ENCODE data around the gene RASL10A.

Gene RASL10A

GRCh38 chr22:29341056-29341848 lies 25.8 kb upstream of the RASL10A start:
- no peak for DNase-seq
- no peaks in the 10 kb centered on the region for H3K9me3 Mint-ChIP-seq
- H3K36me3 Mint-ChIP-seq (ENCODE audit: low read depth), result peaks cover 38% of the 10 kb centered on the region
- no peaks in the 10 kb centered on the region for H3K27me3 Mint-ChIP-seq (ENCODE audit: low read depth, poor library complexity)
- peaks cover 22% of the 10 kb centered on the region for H3K4me1 Mint-ChIP-seq
- no peak overlapping the region for H3K27ac Mint-ChIP-seq
- no peak for TF ChIP-seq CTCF (IDR thresholded peaks at IDR 0.05)
- H3K4me3 Mint-ChIP-seq, result no peak overlapping the region

GRCh38 chr22:29340566-29340965 lies 25.1 kb upstream of the RASL10A start:
- peaks cover 36% of the 10 kb centered on the region for H3K36me3 Mint-ChIP-seq (ENCODE audit: low read depth)
- DNase-seq, result no peak
- no peak overlapping the region for H3K4me3 Mint-ChIP-seq
- H3K4me1 Mint-ChIP-seq, result peaks cover 25% of the 10 kb centered on the region
- H3K9me3 Mint-ChIP-seq, result no peaks in the 10 kb centered on the region
- no peak for TF ChIP-seq CTCF (IDR thresholded peaks at IDR 0.05)
- H3K27me3 Mint-ChIP-seq (ENCODE audit: low read depth, poor library complexity), result no peaks in the 10 kb centered on the region
- no peak overlapping the region for H3K27ac Mint-ChIP-seq

- Mint-ChIP-seq H3K36me3 (ENCODE audit: low read depth) (peaks cover 42% of the 10 kb centered on the region), H3K4me3 (no peak overlapping the region), H3K27ac (peak overlapping the region; percentile 82), H3K9me3 (no peaks in the 10 kb centered on the region), H3K27me3 (ENCODE audit: low read depth, poor library complexity) (no peaks in the 10 kb centered on the region), H3K4me1 (peaks cover 34% of the 10 kb centered on the region)
- no peak for TF ChIP-seq CTCF (IDR thresholded peaks at IDR 0.05)
- no peak for DNase-seq
Observed at GRCh38 chr22:29339381-29340235, 24.1 kb upstream of the RASL10A start.

- DNase-seq, result no peak
- Mint-ChIP-seq H3K27ac (no peak overlapping the region), H3K4me3 (no peak overlapping the region), H3K27me3 (ENCODE audit: low read depth, poor library complexity) (no peaks in the 10 kb centered on the region), H3K4me1 (peaks cover 34% of the 10 kb centered on the region), H3K36me3 (ENCODE audit: low read depth) (peaks cover 49% of the 10 kb centered on the region), H3K9me3 (no peaks in the 10 kb centered on the region)
- no peak for TF ChIP-seq CTCF (IDR thresholded peaks at IDR 0.05)
Observed at GRCh38 chr22:29338398-29338797, 22.9 kb upstream of the RASL10A start.

- H3K36me3 Mint-ChIP-seq (ENCODE audit: low read depth), result peaks cover 48% of the 10 kb centered on the region
Observed at GRCh38 chr22:29337631-29338284, 22.3 kb upstream of the RASL10A start.

More at GRCh38 chr22:29337631-29338284, 22.3 kb upstream of the RASL10A start:
- Mint-ChIP-seq H3K4me1 (peaks cover 28% of the 10 kb centered on the region), H3K4me3 (no peak overlapping the region), H3K9me3 (no peaks in the 10 kb centered on the region), H3K27me3 (ENCODE audit: low read depth, poor library complexity) (no peaks in the 10 kb centered on the region), H3K27ac (no peak overlapping the region)
- DNase-seq, result no peak
- TF ChIP-seq CTCF (IDR thresholded peaks at IDR 0.05), result no peak
